GM12875 (cell line): ENCODE measurements around the gene NEUROD4.
"Not testable (repeated sequence)": the region's sequence is repeated elsewhere in the genome, so short reads cannot be mapped to it uniquely, and the experiment has no call there.

Source experiments
- H3K4me3 ChIP-seq: one replicate; pipeline ENCODE4 v1.5.1; 2011; ENCODE audit warnings: low read depth, low read length, control low read depth
- CTCF ChIP-seq: IDR thresholded peaks from 2 replicates; pipeline ENCODE4 v1.5.1; 2011; ENCODE audit warnings: low read depth, mild to moderate bottlenecking, control low read depth, inconsistent platforms, low read length, moderate library complexity, borderline replicate concordance; ENCODE audit not compliant: insufficient read depth

NEUROD4 gene

GRCh38 chr12:54977857-54978256 lies 41.9 kb upstream of the NEUROD4 start:
- no peak overlapping the region for H3K4me3 ChIP-seq
- no peak for TF ChIP-seq CTCF

GRCh38 chr12:54980341-54980740 lies 39.4 kb upstream of the NEUROD4 start:
- no peak for TF ChIP-seq CTCF
- H3K4me3 ChIP-seq = no peak overlapping the region

DNA sequence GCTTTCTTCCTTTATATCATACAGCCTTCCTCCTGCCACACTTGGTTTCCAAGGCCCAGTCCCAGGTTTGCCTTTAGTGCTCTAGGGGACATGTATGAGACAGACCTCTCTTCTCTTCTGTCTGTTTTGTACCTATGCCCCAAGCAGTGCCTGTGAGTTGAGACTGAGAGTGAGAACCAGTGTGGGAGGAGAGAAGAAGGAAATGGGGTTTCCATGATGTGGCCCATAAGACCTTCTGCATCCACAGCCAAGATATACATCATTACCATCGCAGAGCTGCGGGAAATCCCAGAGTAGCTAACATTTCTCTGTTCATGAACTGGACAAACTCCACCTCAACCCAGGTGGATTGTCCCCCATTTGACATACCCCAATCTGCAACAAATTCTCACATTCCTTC lies 38.0 kb upstream of the NEUROD4 start:
- no peak overlapping the region for H3K4me3 ChIP-seq
- no peak for TF ChIP-seq CTCF

GRCh38 chr12:54983536-54984101 lies 36.2 kb upstream of the NEUROD4 start:
- peak overlapping the region; percentile 64 for H3K4me3 ChIP-seq
- no peak for TF ChIP-seq CTCF

DNA sequence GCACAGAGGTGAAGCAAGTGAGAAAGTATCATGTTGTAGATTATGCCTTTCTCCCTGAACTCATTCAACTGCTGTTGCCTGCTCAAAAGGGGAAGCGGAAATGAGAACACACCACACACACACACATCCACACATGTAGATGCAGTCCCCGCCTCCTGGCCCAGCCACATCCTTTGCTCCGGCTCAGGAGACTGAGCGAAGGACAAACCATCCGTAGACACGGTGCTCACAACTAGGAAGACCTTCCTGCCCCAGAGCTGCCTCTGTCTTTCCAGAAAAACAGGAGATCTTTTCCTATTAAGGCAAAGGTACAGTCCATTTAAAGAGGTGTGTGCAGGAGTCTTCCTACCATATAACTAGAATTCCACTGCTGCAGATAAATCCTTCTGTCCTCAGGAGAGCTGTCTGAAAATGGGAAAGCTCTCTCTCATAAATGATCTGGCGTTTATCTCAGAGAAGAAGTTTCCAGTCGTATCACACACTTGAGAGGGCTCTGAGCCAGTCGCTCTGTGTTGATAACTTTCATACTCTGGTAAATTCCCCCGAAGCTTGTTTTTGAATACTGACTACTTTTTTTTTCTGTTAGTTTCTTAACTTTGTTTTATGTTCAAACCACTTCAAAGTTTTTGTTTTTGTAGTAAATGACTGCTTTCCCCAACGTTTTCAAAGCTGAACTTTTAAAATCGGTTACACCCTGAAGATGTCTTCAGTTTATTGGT lies 35.0 kb upstream of the NEUROD4 start, which contains the start of gene TESPA1:
Gene TESPA1 (minus strand): TSS at position 105 of the 719 bp plus-strand sequence. CDS start 10,200 bp downstream, outside the sequence.
- H3K4me3 ChIP-seq = peak within 1 kb of the TSS; percentile 64
- no peak for TF ChIP-seq CTCF

- H3K4me3 ChIP-seq = not testable (repeated sequence)
Observed at GRCh38 chr12:54986773-54987172, 33.0 kb upstream of the NEUROD4 start.

DNA sequence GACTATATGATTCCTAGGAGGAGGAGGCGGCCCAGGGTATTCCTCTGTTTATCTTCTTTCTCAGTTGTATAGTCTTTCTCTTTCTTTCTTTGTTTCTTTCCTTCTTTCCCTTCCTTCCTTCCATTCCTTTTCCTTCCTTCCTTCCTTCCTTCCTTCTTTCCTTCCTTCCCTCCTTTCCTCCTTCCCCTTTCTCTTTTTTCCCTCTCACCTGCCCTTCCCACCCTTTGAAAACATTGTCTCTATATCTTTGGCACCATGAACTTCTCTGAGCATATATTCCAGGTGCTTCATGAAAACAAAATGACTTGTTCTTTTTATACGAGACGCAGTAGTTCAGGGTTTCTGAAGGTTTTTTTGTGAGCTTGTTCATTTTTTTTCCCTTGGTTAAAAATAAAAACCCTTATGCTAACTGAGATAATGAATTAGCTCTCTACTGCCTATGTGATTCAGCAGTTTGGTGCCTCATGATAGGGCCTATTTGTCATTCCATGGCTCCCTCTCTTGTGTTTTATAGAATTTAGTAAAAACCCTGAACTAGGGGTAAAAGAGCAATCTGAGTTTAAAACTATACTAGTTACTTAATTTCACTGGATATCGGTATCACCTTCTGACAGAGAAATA lies 32.1 kb upstream of the NEUROD4 start:
- TF ChIP-seq CTCF = no peak
- no peak overlapping the region for H3K4me3 ChIP-seq
